ENCODE results near the gene RAB23.

Gene RAB23

GRCh38 chr6:57141451-57142177 lies 80.5 kb downstream of the RAB23 start:
- no peak overlapping the region for H3K4me3 ChIP-seq (ENCODE audit: low read length)
- TF ChIP-seq CTCF (conservative IDR thresholded peaks at IDR 0.05; ENCODE audit: low read depth, low read length): no peak
- DNase-seq (ENCODE audit: low read depth): no peak

DNA sequence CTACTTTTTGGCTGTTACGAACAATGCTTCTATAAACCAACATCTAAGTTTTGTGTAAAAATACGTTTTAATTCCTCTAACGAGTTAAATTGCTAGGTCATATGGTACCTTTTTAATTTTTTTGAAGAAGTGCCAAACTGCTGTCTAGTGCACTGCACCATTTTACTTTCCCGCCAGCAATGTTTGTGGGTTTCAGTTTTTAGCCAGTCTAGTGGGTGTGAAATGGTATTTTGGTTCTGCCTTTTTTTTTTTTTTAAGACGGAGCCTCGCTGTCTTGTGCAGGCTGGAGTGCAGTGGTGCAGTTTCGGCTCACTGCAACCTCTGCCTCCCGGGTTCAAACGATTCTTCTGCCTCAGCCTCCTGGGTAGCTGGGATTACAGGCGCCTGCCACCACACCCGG lies 84.1 kb downstream of the RAB23 start:
- no peak for DNase-seq (ENCODE audit: low read depth)

GRCh38 chr6:57137350-57137749 lies 84.8 kb downstream of the RAB23 start:
- no peak for TF ChIP-seq CTCF (conservative IDR thresholded peaks at IDR 0.05; ENCODE audit: low read depth, low read length)
- DNase-seq (ENCODE audit: low read depth): no peak
- no peak overlapping the region for H3K4me3 ChIP-seq (ENCODE audit: low read length)

More for the DNA sequence above, 84.1 kb downstream of the RAB23 start:
- H3K4me3 ChIP-seq (ENCODE audit: low read length): no peak overlapping the region
- TF ChIP-seq CTCF (conservative IDR thresholded peaks at IDR 0.05; ENCODE audit: low read depth, low read length): no peak

Data from retinal pigment epithelial cell (primary cell).